HepG2 (cell line): ENCODE results near the gene TNFRSF18. TPM values are rescaled to one million over a fixed set of nuclear protein-coding genes. Genes with fewer than 3 reads are reported as not detected.

Experiments used
- CCAR2 ChIP-seq: fragments of 200-400 bp; formaldehyde crosslinking; optimal IDR thresholded peaks from 2 replicates; pipeline ENCODE3; 2018; ENCODE audit warnings: low read depth, mild to moderate bottlenecking, low read length, moderate library complexity
- FOSL2 ChIP-seq: sonication (generic); formaldehyde crosslinking; IDR thresholded peaks from 2 replicates; pipeline ENCODE4 v1.4.0; 2020; ENCODE audit warnings: missing genetic modification reagents
- HOXD1 ChIP-seq: sonication (generic); formaldehyde crosslinking; IDR thresholded peaks from 2 replicates; pipeline ENCODE4 v1.5.0; 2020; ENCODE audit warnings: missing genetic modification reagents
- IKZF1 ChIP-seq: fragments of 450-650 bp; IDR thresholded peaks from 2 replicates; pipeline ENCODE4 v1.7.1; 2016
- KAT7 ChIP-seq: IDR thresholded peaks from 2 replicates; pipeline ENCODE4 v1.6.1; 2018; ENCODE audit warnings: borderline replicate concordance, missing compliant biosample characterization
- KAT8 ChIP-seq: IDR thresholded peaks from 2 replicates; pipeline ENCODE4 v1.6.1; 2016; ENCODE audit warnings: missing genetic modification reagents, missing compliant biosample characterization
- KDM6A ChIP-seq: IDR thresholded peaks from 2 replicates; pipeline ENCODE4 v1.6.1; 2016; ENCODE audit warnings: low read depth
- KLF9 ChIP-seq: IDR thresholded peaks from 2 replicates; pipeline ENCODE4 v1.6.1; 2016; ENCODE audit warnings: low read depth
- PAX8 ChIP-seq: sonication (generic); formaldehyde crosslinking; IDR thresholded peaks from 2 replicates; pipeline ENCODE4 v1.8.0; 2022; ENCODE audit warnings: mild to moderate bottlenecking, missing genetic modification reagents, borderline replicate concordance
- SCMH1 ChIP-seq: sonication (generic); formaldehyde crosslinking; IDR thresholded peaks from 2 replicates; pipeline ENCODE4 v1.9.0; 2021; ENCODE audit warnings: missing genetic modification reagents, mild to moderate bottlenecking, borderline replicate concordance
- SIX4 ChIP-seq: sonication (generic); formaldehyde crosslinking; IDR thresholded peaks from 2 replicates; pipeline ENCODE4 v1.4.0; 2020; ENCODE audit warnings: missing genetic modification reagents
- SMARCC2 ChIP-seq: fragments of 450-650 bp; IDR thresholded peaks from 2 replicates; pipeline ENCODE4 v1.6.1; 2017; ENCODE audit warnings: antibody characterized with exemption, mild to moderate bottlenecking
- SNAI1 ChIP-seq: sonication (generic); formaldehyde crosslinking; IDR thresholded peaks from 2 replicates; pipeline ENCODE4 v1.5.0; 2020; ENCODE audit warnings: mild to moderate bottlenecking, missing genetic modification reagents, borderline replicate concordance
- ZNF282 ChIP-seq: fragments of 450-650 bp; IDR thresholded peaks from 2 replicates; pipeline ENCODE4 v1.6.1; 2018; ENCODE audit not compliant: partially characterized antibody
- ZNF33A ChIP-seq: sonication (generic); formaldehyde crosslinking; IDR thresholded peaks from 2 replicates; pipeline ENCODE4 v1.5.1; 2020; ENCODE audit warnings: missing genetic modification reagents, mild to moderate bottlenecking, moderate library complexity, borderline replicate concordance
- ZNF367 ChIP-seq: sonication (generic); formaldehyde crosslinking; IDR thresholded peaks from 2 replicates; pipeline ENCODE4 v1.4.0; 2020; ENCODE audit warnings: missing genetic modification reagents, borderline replicate concordance
- ZNF788 ChIP-seq: sonication (generic); formaldehyde crosslinking; IDR thresholded peaks from 2 replicates; pipeline ENCODE4 v1.5.0; 2020; ENCODE audit warnings: mild to moderate bottlenecking, missing genetic modification reagents, borderline replicate concordance
- polyA plus RNA-seq, 8 experiments: library from polyadenylated mRNA; depleted of rRNA in 3 of 8; stranded (reverse) in 7 of 8; unstranded in 1 of 8; fragments of >200 nt; fragmentation: Illumina TruSeq in 4 of 8; extraction: Trizol in 4 of 8; gene quantifications; 2 replicates each; pipeline versions ENCODE4 v1.2.1 to v1.2.3, GENCODE V29; 2011 to 2016; ENCODE audit warnings: low read depth in 4 of 8, missing spikeins in 1 of 8, mixed read lengths in 1 of 8; ENCODE audit not compliant: insufficient read depth in 1 of 8
- total RNA-seq, 5 experiments: library from RNA; depleted of rRNA; stranded (reverse); fragments of >200 nt; fragmentation: Illumina TruSeq; extraction: Trizol; gene quantifications; 2 replicates each; pipeline ENCODE4 v1.2.3, GENCODE V29; 2016; ENCODE audit warnings: low read depth in 1 of 5
- TF ChIP-seq, protein P1 (sequence below), 2 experiments: sonication (generic) in 1 of 2; formaldehyde crosslinking in 1 of 2; IDR thresholded peaks; 2 replicates each; pipeline versions ENCODE4 v1.4.0 to v1.6.1; 2016 to 2020; ENCODE audit warnings: borderline replicate concordance in 1 of 2, low read depth in 1 of 2, mild to moderate bottlenecking in 1 of 2, missing genetic modification reagents in 1 of 2
- TF ChIP-seq, protein P2 (sequence below): sonication (generic); formaldehyde crosslinking; IDR thresholded peaks from 2 replicates; pipeline ENCODE4 v1.8.0; 2022; ENCODE audit warnings: missing genetic modification reagents, mild to moderate bottlenecking, borderline replicate concordance
- TF ChIP-seq, protein P3 (sequence below): sonication (generic); formaldehyde crosslinking; IDR thresholded peaks from 2 replicates; pipeline ENCODE4 v1.4.0; 2020; ENCODE audit warnings: missing genetic modification reagents

TNFRSF18 gene
- total and polyA plus RNA-seq, 2 of the 13 experiments (the other 11 are each of a cell fraction or from before 2014, with no cell fraction given), result not detected

DNA sequence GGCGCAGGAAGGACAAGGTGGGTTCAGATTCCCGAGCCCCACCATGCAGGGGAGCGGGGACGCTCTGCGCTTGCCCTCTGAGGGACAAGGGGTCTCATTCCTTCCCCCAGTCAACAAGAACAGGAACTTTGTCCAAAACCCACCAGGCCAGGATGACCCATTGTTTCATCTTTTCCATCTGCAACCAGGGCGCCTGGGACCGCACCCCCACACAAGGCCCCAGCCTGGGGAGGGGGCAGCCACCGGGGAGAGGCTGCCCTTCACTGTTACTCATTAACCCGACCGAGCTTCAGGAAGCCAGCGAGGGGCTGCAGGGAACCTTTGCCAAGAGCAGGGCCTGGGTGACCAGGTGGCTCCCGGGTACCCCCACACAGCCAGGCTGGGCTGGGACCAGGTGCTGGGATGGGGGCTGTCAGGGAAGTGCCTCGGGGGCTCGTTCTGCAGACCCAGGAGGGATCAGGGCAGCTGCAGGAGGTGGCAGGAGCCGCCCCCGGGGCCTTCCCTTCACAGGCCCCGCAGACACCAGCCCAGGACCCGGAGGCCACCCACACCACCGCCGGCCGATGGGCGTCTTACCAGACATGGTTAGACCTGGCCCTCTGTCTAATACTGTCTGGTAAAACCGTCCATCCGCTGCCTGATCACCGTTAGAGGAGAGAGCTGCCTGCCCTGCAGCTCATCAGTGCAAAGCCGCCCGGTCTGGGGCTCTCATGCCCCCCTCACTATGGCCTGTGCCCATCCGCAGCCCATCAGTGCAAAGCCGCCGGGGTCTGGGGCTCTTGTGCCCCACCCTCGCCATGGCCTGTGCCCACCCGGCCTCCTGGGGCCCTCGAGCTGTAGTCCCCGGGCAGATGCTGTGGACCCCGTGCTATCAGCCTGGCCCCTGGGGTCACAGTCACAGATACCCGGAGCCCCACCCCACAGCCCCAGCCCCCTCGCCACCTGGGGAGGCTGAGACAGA is 37.7 kb downstream of the TNFRSF18 start (continued):
- TF ChIP-seq KDM6A (CRISPR knock-in tag) (no peak), PAX8 (CRISPR knock-in tag) (no peak), ZNF33A (no peak), IKZF1 (no peak), HOXD1 (CRISPR knock-in tag) (0 out of 2 replicates have a peak, but pooled peaks have one; percentile 31), FOSL2 (CRISPR knock-in tag) (peak; percentile 4; the same call in 1 of the 2 replicates), KLF9 (CRISPR knock-in tag) (no peak), KAT8 (CRISPR knock-in tag) (0 out of 2 replicates have a peak, but pooled peaks have one; percentile 17), SMARCC2 (no peak), SNAI1 (CRISPR knock-in tag) (no peak), KAT7 (no peak), ZNF788 (CRISPR knock-in tag) (no peak), CCAR2 (no peak), ZNF282 (no peak), SIX4 (CRISPR knock-in tag) (no peak), ZNF367 (CRISPR knock-in tag) (no peak), SCMH1 (no peak)
- TF ChIP-seq, protein P1, sequence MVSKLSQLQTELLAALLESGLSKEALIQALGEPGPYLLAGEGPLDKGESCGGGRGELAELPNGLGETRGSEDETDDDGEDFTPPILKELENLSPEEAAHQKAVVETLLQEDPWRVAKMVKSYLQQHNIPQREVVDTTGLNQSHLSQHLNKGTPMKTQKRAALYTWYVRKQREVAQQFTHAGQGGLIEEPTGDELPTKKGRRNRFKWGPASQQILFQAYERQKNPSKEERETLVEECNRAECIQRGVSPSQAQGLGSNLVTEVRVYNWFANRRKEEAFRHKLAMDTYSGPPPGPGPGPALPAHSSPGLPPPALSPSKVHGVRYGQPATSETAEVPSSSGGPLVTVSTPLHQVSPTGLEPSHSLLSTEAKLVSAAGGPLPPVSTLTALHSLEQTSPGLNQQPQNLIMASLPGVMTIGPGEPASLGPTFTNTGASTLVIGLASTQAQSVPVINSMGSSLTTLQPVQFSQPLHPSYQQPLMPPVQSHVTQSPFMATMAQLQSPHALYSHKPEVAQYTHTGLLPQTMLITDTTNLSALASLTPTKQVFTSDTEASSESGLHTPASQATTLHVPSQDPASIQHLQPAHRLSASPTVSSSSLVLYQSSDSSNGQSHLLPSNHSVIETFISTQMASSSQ (IDR thresholded peaks at IDR 0.05; ENCODE audit: low read depth), result peak; percentile 95
- TF ChIP-seq, protein P1 (CRISPR knock-in tag; IDR thresholded peaks at IDR 0.05; ENCODE audit: borderline replicate concordance), result peak; percentile 97
- TF ChIP-seq, protein P2, sequence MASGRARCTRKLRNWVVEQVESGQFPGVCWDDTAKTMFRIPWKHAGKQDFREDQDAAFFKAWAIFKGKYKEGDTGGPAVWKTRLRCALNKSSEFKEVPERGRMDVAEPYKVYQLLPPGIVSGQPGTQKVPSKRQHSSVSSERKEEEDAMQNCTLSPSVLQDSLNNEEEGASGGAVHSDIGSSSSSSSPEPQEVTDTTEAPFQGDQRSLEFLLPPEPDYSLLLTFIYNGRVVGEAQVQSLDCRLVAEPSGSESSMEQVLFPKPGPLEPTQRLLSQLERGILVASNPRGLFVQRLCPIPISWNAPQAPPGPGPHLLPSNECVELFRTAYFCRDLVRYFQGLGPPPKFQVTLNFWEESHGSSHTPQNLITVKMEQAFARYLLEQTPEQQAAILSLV (CRISPR knock-in tag), result 0 out of 2 replicates have a peak, but pooled peaks have one; percentile 51
- TF ChIP-seq, protein P3, sequence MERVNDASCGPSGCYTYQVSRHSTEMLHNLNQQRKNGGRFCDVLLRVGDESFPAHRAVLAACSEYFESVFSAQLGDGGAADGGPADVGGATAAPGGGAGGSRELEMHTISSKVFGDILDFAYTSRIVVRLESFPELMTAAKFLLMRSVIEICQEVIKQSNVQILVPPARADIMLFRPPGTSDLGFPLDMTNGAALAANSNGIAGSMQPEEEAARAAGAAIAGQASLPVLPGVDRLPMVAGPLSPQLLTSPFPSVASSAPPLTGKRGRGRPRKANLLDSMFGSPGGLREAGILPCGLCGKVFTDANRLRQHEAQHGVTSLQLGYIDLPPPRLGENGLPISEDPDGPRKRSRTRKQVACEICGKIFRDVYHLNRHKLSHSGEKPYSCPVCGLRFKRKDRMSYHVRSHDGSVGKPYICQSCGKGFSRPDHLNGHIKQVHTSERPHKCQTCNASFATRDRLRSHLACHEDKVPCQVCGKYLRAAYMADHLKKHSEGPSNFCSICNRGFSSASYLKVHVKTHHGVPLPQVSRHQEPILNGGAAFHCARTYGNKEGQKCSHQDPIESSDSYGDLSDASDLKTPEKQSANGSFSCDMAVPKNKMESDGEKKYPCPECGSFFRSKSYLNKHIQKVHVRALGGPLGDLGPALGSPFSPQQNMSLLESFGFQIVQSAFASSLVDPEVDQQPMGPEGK (CRISPR knock-in tag), result peak; percentile 94
